Ishikawa (cell line): Measurements from ENCODE around the gene S100A16.

Experiments
- CEBPB ChIP-seq: IDR thresholded peaks from 2 replicates; pipeline ENCODE4 v1.6.1; 2012
- CREB1 ChIP-seq: IDR thresholded peaks from 2 replicates; pipeline ENCODE4 v1.6.1; 2012; ENCODE audit warnings: low read depth
- EGR1 ChIP-seq: IDR thresholded peaks from 2 replicates; pipeline ENCODE4 v1.6.1; 2012
- EP300 ChIP-seq: IDR thresholded peaks from 2 replicates; pipeline ENCODE4 v1.6.1; 2012; ENCODE audit warnings: borderline replicate concordance
- FOXM1 ChIP-seq: IDR thresholded peaks from 2 replicates; pipeline ENCODE4 v1.6.1; 2012; ENCODE audit warnings: low read depth, borderline replicate concordance
- NFIC ChIP-seq: IDR thresholded peaks from 2 replicates; pipeline ENCODE4 v1.6.1; 2012
- RAD21 ChIP-seq: IDR thresholded peaks from 2 replicates; pipeline ENCODE4 v1.6.1; 2012; ENCODE audit warnings: low read depth
- REST ChIP-seq: IDR thresholded peaks from 2 replicates; pipeline ENCODE4 v1.6.1; 2012; ENCODE audit warnings: low read depth, mild to moderate bottlenecking
- TAF1 ChIP-seq: IDR thresholded peaks from 2 replicates; pipeline ENCODE4 v1.6.1; 2012; ENCODE audit warnings: low read depth, mild to moderate bottlenecking
- TCF12 ChIP-seq: IDR thresholded peaks from 2 replicates; pipeline ENCODE4 v1.6.1; 2012; ENCODE audit warnings: low read depth
- TEAD4 ChIP-seq: IDR thresholded peaks from 2 replicates; pipeline ENCODE4 v1.6.1; 2012
- USF1 ChIP-seq: IDR thresholded peaks from 2 replicates; pipeline ENCODE4 v1.6.1; 2012
- YY1 ChIP-seq: IDR thresholded peaks from 2 replicates; pipeline ENCODE4 v1.6.1; 2012; ENCODE audit warnings: low read depth
- ZBTB7A ChIP-seq: IDR thresholded peaks from 2 replicates; pipeline ENCODE4 v1.6.1; 2012; ENCODE audit warnings: low read depth
- TF ChIP-seq, protein P1 (sequence below): IDR thresholded peaks from 2 replicates; pipeline ENCODE4 v1.6.1; 2012

S100A16 gene

GRCh38 chr1:153592748-153593147 is 20.2 kb downstream of the S100A16 start:
- TF ChIP-seq EP300: no peak
- TF ChIP-seq TEAD4: no peak
- TF ChIP-seq FOXM1: no peak
- no peak for TF ChIP-seq EGR1
- TF ChIP-seq TCF12: no peak
- no peak for TF ChIP-seq CEBPB
- TF ChIP-seq REST: no peak
- no peak for TF ChIP-seq ZBTB7A
- no peak for TF ChIP-seq NFIC
- TF ChIP-seq, protein P1, sequence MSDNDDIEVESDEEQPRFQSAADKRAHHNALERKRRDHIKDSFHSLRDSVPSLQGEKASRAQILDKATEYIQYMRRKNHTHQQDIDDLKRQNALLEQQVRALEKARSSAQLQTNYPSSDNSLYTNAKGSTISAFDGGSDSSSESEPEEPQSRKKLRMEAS: no peak
- TF ChIP-seq RAD21: no peak
- no peak for TF ChIP-seq USF1
- no peak for TF ChIP-seq TAF1
- TF ChIP-seq CREB1: no peak

DNA sequence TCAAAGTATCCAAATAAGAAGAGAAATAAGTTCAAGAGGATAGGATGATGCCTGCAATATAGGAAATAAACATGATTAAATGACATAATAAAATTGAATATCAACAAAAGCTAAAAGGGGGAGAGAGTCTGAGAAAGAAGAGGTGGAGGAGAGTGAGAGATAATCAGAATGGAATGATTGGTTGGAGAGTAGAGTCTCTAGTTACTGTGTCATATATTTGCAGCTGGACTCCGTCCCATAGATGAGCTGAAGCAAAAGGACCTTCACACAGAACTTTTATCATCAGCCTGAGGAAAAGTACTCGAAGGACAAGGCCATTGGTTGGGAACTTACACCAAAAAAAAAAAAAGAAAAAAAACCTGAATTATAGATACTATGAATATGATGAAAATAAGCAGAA is 24.5 kb downstream of the S100A16 start:
- TF ChIP-seq YY1: no peak
- TF ChIP-seq EP300: no peak
- TF ChIP-seq TCF12: no peak
- no peak for TF ChIP-seq NFIC
- TF ChIP-seq CEBPB: no peak
- TF ChIP-seq, protein P1: no peak
- TF ChIP-seq USF1: no peak
- no peak for TF ChIP-seq CREB1
- TF ChIP-seq TEAD4: no peak
- no peak for TF ChIP-seq ZBTB7A
- TF ChIP-seq FOXM1: no peak
- TF ChIP-seq REST: no peak
- no peak for TF ChIP-seq EGR1
- TF ChIP-seq TAF1: no peak
- no peak for TF ChIP-seq RAD21

- TF ChIP-seq TAF1: no peak
- TF ChIP-seq EP300: no peak
- no peak for TF ChIP-seq TCF12
- TF ChIP-seq, protein P1: no peak
- TF ChIP-seq CEBPB: no peak
- TF ChIP-seq CREB1: no peak
- TF ChIP-seq USF1: no peak
- TF ChIP-seq EGR1: no peak
- no peak for TF ChIP-seq FOXM1
- TF ChIP-seq ZBTB7A: no peak
- TF ChIP-seq TEAD4: no peak
- no peak for TF ChIP-seq YY1
Observed at GRCh38 chr1:153587314-153587713, 25.6 kb downstream of the S100A16 start.

DNA sequence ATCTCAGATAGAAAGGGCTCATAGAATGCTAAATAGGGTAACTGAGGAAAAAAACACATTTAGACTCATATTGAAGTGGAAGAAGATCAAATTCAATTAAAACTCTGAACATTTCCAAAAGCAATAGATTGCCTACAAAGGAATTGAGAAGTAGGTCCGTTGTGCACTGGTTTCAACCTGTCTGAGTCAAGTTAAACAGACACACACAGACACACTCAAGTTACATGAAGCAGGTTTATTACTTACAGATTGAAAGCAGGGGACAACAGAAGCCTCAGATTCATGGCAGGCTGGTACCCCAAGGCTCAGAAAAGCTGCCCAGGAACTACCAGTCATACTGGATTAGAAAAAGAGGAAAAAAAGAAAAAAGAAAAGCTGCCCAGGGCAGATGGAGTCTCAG is 26.6 kb downstream of the S100A16 start:
- no peak for TF ChIP-seq NFIC
- no peak for TF ChIP-seq FOXM1
- TF ChIP-seq RAD21: no peak
- TF ChIP-seq EGR1: no peak
- TF ChIP-seq TEAD4: no peak
- no peak for TF ChIP-seq REST
